Trophoblast cell (in vitro differentiated cells and primary cell): ENCODE data around the gene THBS2.

Experiments
- DNase-seq, 2 donors: peaks; one replicate each; pipeline ENCODE4 v3.0.0-alpha.2; 2016
- H2AFZ ChIP-seq: 2 replicates; pipeline ENCODE4 v1.6.1; 2013; ENCODE audit warnings: low read length, moderate library complexity, mild to moderate bottlenecking; ENCODE audit not compliant: insufficient read depth, poor library complexity
- H2AK5ac ChIP-seq: 2 replicates; pipeline ENCODE4 v1.6.1; 2013; ENCODE audit warnings: mild to moderate bottlenecking, low read length
- H2BK120ac ChIP-seq: 2 replicates; pipeline ENCODE4 v1.6.1; 2013; ENCODE audit warnings: low read length, mild to moderate bottlenecking, moderate library complexity; ENCODE audit not compliant: insufficient read depth, poor library complexity
- H2BK12ac ChIP-seq: 2 replicates; pipeline ENCODE4 v1.6.1; 2013; ENCODE audit warnings: mild to moderate bottlenecking, low read length, moderate library complexity
- H2BK5ac ChIP-seq: 2 replicates; pipeline ENCODE4 v1.6.1; 2013; ENCODE audit warnings: low read length, low read depth, moderate library complexity, mild to moderate bottlenecking; ENCODE audit not compliant: poor library complexity
- H3K14ac ChIP-seq: 2 replicates; pipeline ENCODE4 v1.6.1; 2013; ENCODE audit warnings: mild to moderate bottlenecking, low read length
- H3K18ac ChIP-seq: 2 replicates; pipeline ENCODE4 v1.6.1; 2013; ENCODE audit warnings: mild to moderate bottlenecking, low read length
- H3K23ac ChIP-seq: 2 replicates; pipeline ENCODE4 v1.6.1; 2013; ENCODE audit warnings: low read length
- H3K27ac ChIP-seq: 2 replicates; pipeline ENCODE4 v1.5.1; 2013; ENCODE audit warnings: low read depth, mild to moderate bottlenecking, inconsistent platforms, low read length, moderate library complexity
- H3K27me3 ChIP-seq: 2 replicates; pipeline ENCODE4 v1.6.1; 2013; ENCODE audit warnings: inconsistent platforms, mild to moderate bottlenecking, low read length, moderate library complexity; ENCODE audit not compliant: insufficient read depth
- H3K36me3 ChIP-seq, 2 experiments: 1 replicate in 1 of 2; 2 replicates in 1 of 2; pipeline ENCODE4 v1.6.1; 2013; ENCODE audit warnings: low read length in 2 of 2, mild to moderate bottlenecking in 2 of 2, moderate library complexity in 1 of 2; ENCODE audit not compliant: insufficient read depth in 2 of 2, control insufficient read depth in 1 of 2
- H3K4ac ChIP-seq: 2 replicates; pipeline ENCODE4 v1.6.1; 2013; ENCODE audit warnings: low read depth, mild to moderate bottlenecking, low read length, moderate library complexity
- H3K4me1 ChIP-seq, 2 experiments: 1 replicate in 1 of 2; 2 replicates in 1 of 2; pipeline ENCODE4 v1.6.1; 2013; ENCODE audit warnings: low read length in 2 of 2, mild to moderate bottlenecking in 2 of 2, moderate library complexity in 1 of 2; ENCODE audit not compliant: insufficient read depth in 2 of 2, control insufficient read depth in 1 of 2
- H3K4me2 ChIP-seq: 2 replicates; pipeline ENCODE4 v1.6.1; 2013; ENCODE audit warnings: inconsistent platforms, mild to moderate bottlenecking, low read length, moderate library complexity
- H3K4me3 ChIP-seq: 2 replicates; pipeline ENCODE4 v1.5.1; 2013; ENCODE audit warnings: mild to moderate bottlenecking, low read depth, low read length, inconsistent platforms
- H3K79me1 ChIP-seq: one replicate; pipeline ENCODE4 v1.6.1; 2013; ENCODE audit warnings: low read length
- H3K79me2 ChIP-seq: 2 replicates; pipeline ENCODE4 v1.6.1; 2013; ENCODE audit warnings: low read length, mild to moderate bottlenecking; ENCODE audit not compliant: control insufficient read depth, insufficient read depth, poor library complexity
- H3K9ac ChIP-seq: 2 replicates; pipeline ENCODE4 v1.6.1; 2013; ENCODE audit warnings: mild to moderate bottlenecking, low read length
- H3K9me3 ChIP-seq: 2 replicates; pipeline ENCODE4 v1.6.1; 2013; ENCODE audit warnings: low read depth, mild to moderate bottlenecking, control low read depth, inconsistent platforms, low read length; ENCODE audit not compliant: insufficient read depth
- H4K12ac ChIP-seq: 2 replicates; pipeline ENCODE4 v1.6.1; 2013; ENCODE audit warnings: low read depth, mild to moderate bottlenecking, low read length, moderate library complexity
- H4K8ac ChIP-seq: 2 replicates; pipeline ENCODE4 v1.6.1; 2013; ENCODE audit warnings: low read depth, mild to moderate bottlenecking, low read length, moderate library complexity
- H4K91ac ChIP-seq: one replicate; pipeline ENCODE4 v1.6.1; 2013; ENCODE audit warnings: low read depth, mild to moderate bottlenecking, low read length, moderate library complexity
- WGBS: extraction: QIAGEN DNeasy Blood & Tissue Kit; methylation state at CpG from one replicate; pipeline ENCODE4 v1.1.7; 2013; ENCODE audit warnings: missing lambda C conversion rate; ENCODE audit not compliant: insufficient read length, insufficient coverage; ENCODE audit errors: extremely low coverage; 5-methylcytosine and 5-hydroxymethylcytosine counted together

The THBS2 gene

GRCh38 chr6:169246445-169246844 lies 7.2 kb downstream of the THBS2 start:
- Histone ChIP-seq H3K14ac (no peak overlapping the region), H3K4ac (no peak overlapping the region), H3K27me3 (no peaks in the 10 kb centered on the region), H2AFZ (no peak overlapping the region), H3K23ac (no peak overlapping the region), H3K27ac (no peak overlapping the region), H3K36me3 (no peaks in the 10 kb centered on the region), H4K8ac (no peak overlapping the region), H3K9me3 (peaks cover 15% of the 10 kb centered on the region), H3K4me3 (no peak overlapping the region), H2BK12ac (no peak overlapping the region), H3K79me1 (no peaks in the 10 kb centered on the region), H3K18ac (no peak overlapping the region), H2BK5ac (no peak overlapping the region), H3K79me2 (no peaks in the 10 kb centered on the region), H3K4me1 (no peaks in the 10 kb centered on the region), H2AK5ac (no peak overlapping the region), H2BK120ac (no peak overlapping the region), H4K91ac (no peak overlapping the region), H4K12ac (no peak overlapping the region), H3K9ac (no peak overlapping the region), H3K4me2 (no peak overlapping the region)
- DNase-seq, result no peak
- WGBS, result no CpG with 5 or more reads among the region's 6 CpGs

GRCh38 chr6:169244684-169245383 lies 8.8 kb downstream of the THBS2 start:
- Histone ChIP-seq H3K36me3 (no peaks in the 10 kb centered on the region), H3K27ac (no peak overlapping the region), H4K91ac (no peak overlapping the region), H4K12ac (no peak overlapping the region), H4K8ac (no peak overlapping the region), H3K4me3 (no peak overlapping the region), H3K27me3 (no peaks in the 10 kb centered on the region), H2AFZ (no peak overlapping the region), H3K79me1 (no peaks in the 10 kb centered on the region), H2BK12ac (no peak overlapping the region), H3K9me3 (peaks cover 15% of the 10 kb centered on the region), H2AK5ac (no peak overlapping the region), H3K4me2 (no peak overlapping the region), H3K23ac (no peak overlapping the region), H2BK120ac (no peak overlapping the region), H3K79me2 (no peaks in the 10 kb centered on the region), H3K9ac (no peak overlapping the region), H3K18ac (no peak overlapping the region), H2BK5ac (no peak overlapping the region), H3K14ac (no peak overlapping the region), H3K4me1 (no peaks in the 10 kb centered on the region), H3K4ac (no peak overlapping the region)
- WGBS, result no CpG with 5 or more reads among the region's 15 CpGs
- DNase-seq, result no peak

- H2BK120ac ChIP-seq, result no peak overlapping the region
- H2AFZ ChIP-seq, result no peak overlapping the region
- no peaks in the 10 kb centered on the region for H3K36me3 ChIP-seq
- H3K9ac ChIP-seq, result no peak overlapping the region
- H4K91ac ChIP-seq, result no peak overlapping the region
- H3K4me3 ChIP-seq, result no peak overlapping the region
- H2BK5ac ChIP-seq, result no peak overlapping the region
- no peak for DNase-seq
- no peak overlapping the region for H4K8ac ChIP-seq
- H2BK12ac ChIP-seq, result no peak overlapping the region
- H2AK5ac ChIP-seq, result no peak overlapping the region
- H3K4me1 ChIP-seq, result no peaks in the 10 kb centered on the region
- no peak overlapping the region for H3K4me2 ChIP-seq
- H3K23ac ChIP-seq, result no peak overlapping the region
- no peaks in the 10 kb centered on the region for H3K27me3 ChIP-seq
- no peak overlapping the region for H3K14ac ChIP-seq
- no peaks in the 10 kb centered on the region for H3K79me1 ChIP-seq
- WGBS, result no CpG with 5 or more reads among the region's 1 CpG
- H4K12ac ChIP-seq, result no peak overlapping the region
- no peaks in the 10 kb centered on the region for H3K79me2 ChIP-seq
- H3K9me3 ChIP-seq, result peaks cover 15% of the 10 kb centered on the region
- no peak overlapping the region for H3K18ac ChIP-seq
- no peak overlapping the region for H3K27ac ChIP-seq
- no peak overlapping the region for H3K4ac ChIP-seq
Measured at GRCh38 chr6:169243661-169244060, 10.0 kb downstream of the THBS2 start.

DNA sequence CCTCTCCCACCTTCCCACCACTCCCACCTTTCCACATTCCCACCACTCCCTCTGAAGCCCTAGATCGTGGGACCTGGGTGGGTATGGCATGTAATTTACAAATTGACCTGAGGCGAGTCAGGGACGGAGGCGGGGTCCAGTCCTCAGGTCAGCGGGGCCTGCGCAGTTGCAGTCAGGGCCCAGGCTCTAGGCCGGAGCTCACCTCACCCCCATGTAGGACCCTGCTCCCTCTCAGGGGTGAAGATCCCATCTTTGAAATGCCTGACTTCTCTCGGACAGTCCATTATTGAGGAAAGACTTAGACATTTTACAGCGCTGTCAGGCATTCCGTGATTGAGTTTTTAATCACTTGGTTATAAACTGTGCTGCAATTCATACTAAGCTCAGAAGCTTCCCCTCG lies 10.5 kb downstream of the THBS2 start:
- no peak overlapping the region for H3K4me3 ChIP-seq
- H3K36me3 ChIP-seq, result no peaks in the 10 kb centered on the region
- no peak overlapping the region for H3K4me2 ChIP-seq
- H2AK5ac ChIP-seq, result no peak overlapping the region
- H2AFZ ChIP-seq, result no peak overlapping the region
- no peak overlapping the region for H2BK120ac ChIP-seq
- no peak overlapping the region for H2BK12ac ChIP-seq
- no peaks in the 10 kb centered on the region for H3K79me1 ChIP-seq
- H3K27ac ChIP-seq, result no peak overlapping the region
- H3K18ac ChIP-seq, result no peak overlapping the region
- H3K23ac ChIP-seq, result no peak overlapping the region
- no peak overlapping the region for H3K9ac ChIP-seq
- no peak overlapping the region for H4K8ac ChIP-seq
- WGBS, result no CpG with 5 or more reads among the region's 11 CpGs
- no peak overlapping the region for H4K91ac ChIP-seq
- H2BK5ac ChIP-seq, result no peak overlapping the region
- no peak overlapping the region for H4K12ac ChIP-seq
- H3K4ac ChIP-seq, result no peak overlapping the region
- no peaks in the 10 kb centered on the region for H3K27me3 ChIP-seq
- DNase-seq, result no peak
- no peaks in the 10 kb centered on the region for H3K4me1 ChIP-seq
- no peak overlapping the region for H3K14ac ChIP-seq
- peaks cover 12% of the 10 kb centered on the region for H3K9me3 ChIP-seq
- H3K79me2 ChIP-seq, result no peaks in the 10 kb centered on the region
